H1 (cell line): ENCODE measurements around the gene ATG5. TPM values are rescaled to one million over a fixed set of nuclear protein-coding genes. Genes with fewer than 3 reads are reported as not detected.

Source experiments
- CTCF ChIA-PET: fragments of 300-600 bp; sonication (Branson Sonifier 250); formaldehyde crosslinking; loops from one replicate; lab custom pipeline; 2021; ENCODE audit not compliant: partially characterized antibody; lab: Charles Lee
- POLR2A ChIA-PET: fragments of 300-600 bp; sonication (Branson Sonifier 250); formaldehyde crosslinking; loops from one replicate; lab custom pipeline; 2021; ENCODE audit warnings: inconsistent platforms; ENCODE audit not compliant: partially characterized antibody; lab: Charles Lee
- DNase-seq, 2 experiments: peaks; one replicate each; pipeline versions ENCODE4 v3.0.0 to v3.0.0-alpha.2; 2010 to 2022; ENCODE audit warnings: low spot score in 2 of 2, low read depth in 1 of 2, mixed read lengths in 1 of 2
- FAIRE-seq: peaks from 2 replicates; lab custom pipeline; 2011; peaks lifted over from hg19 to GRCh38; lab: Jason Lieb, UNC
- H2AFZ ChIP-seq: 2 replicates; pipeline ENCODE4 v1.8.1; 2012; ENCODE audit warnings: low read length, inconsistent platforms
- H2AK5ac ChIP-seq: 2 replicates; pipeline ENCODE4 v1.6.1; 2013; ENCODE audit warnings: low read depth, low read length
- H2BK120ac ChIP-seq: replicated peaks from 2 replicates; pipeline ENCODE3; 2013; ENCODE audit warnings: low read depth, low read length, inconsistent platforms
- H2BK12ac ChIP-seq: 2 replicates; pipeline ENCODE4 v1.6.1; 2013; ENCODE audit warnings: low read depth, low read length
- H2BK15ac ChIP-seq: 2 replicates; pipeline ENCODE4 v1.6.1; 2013; ENCODE audit warnings: low read length
- H2BK20ac ChIP-seq: 2 replicates; pipeline ENCODE4 v1.6.1; 2013; ENCODE audit warnings: low read length
- H2BK5ac ChIP-seq: 2 replicates; pipeline ENCODE4 v1.6.1; 2013; ENCODE audit warnings: low read depth, low read length
- H3K14ac ChIP-seq: 2 replicates; pipeline ENCODE4 v1.6.1; 2013; ENCODE audit warnings: inconsistent platforms; ENCODE audit not compliant: insufficient read length
- H3K18ac ChIP-seq: 2 replicates; pipeline ENCODE4 v1.6.1; 2013; ENCODE audit warnings: low read length; ENCODE audit errors: extremely low read depth
- H3K23ac ChIP-seq: 2 replicates; pipeline ENCODE4 v1.6.1; 2013; ENCODE audit warnings: inconsistent platforms; ENCODE audit not compliant: insufficient read length
- H3K23me2 ChIP-seq: 2 replicates; pipeline ENCODE4 v1.6.1; 2013; ENCODE audit warnings: low read depth, low read length
- H3K27ac ChIP-seq: 2 replicates; pipeline ENCODE4 v1.6.1; 2011; ENCODE audit warnings: low read depth, low read length, inconsistent platforms
- H3K27me3 ChIP-seq, 4 experiments: replicated peaks in 1 of 4; 1 replicate in 1 of 4; 2 replicates in 3 of 4; pipeline versions ENCODE4 v1.6.1 to v1.8.1; 2011 to 2013; ENCODE audit warnings: low read length in 3 of 4, mild to moderate bottlenecking in 3 of 4, inconsistent platforms in 2 of 4, mixed read lengths in 2 of 4, moderate library complexity in 1 of 4; ENCODE audit not compliant: control insufficient read depth in 3 of 4, insufficient read depth in 3 of 4; ENCODE audit errors: extremely low read depth in 1 of 4
- H3K36me3 ChIP-seq, 4 experiments: 2 replicates each; pipeline versions ENCODE4 v1.6.1 to v1.8.1; 2011 to 2013; ENCODE audit warnings: mild to moderate bottlenecking in 4 of 4, low read length in 3 of 4, moderate library complexity in 2 of 4, control low read depth in 1 of 4, inconsistent platforms in 1 of 4; ENCODE audit not compliant: insufficient read depth in 4 of 4, control insufficient read depth in 2 of 4
- H3K4ac ChIP-seq: replicated peaks from 2 replicates; pipeline ENCODE3; 2013; ENCODE audit warnings: low read length, low read depth, mixed read lengths, inconsistent platforms; ENCODE audit not compliant: insufficient read length
- H3K4me1 ChIP-seq, 4 experiments: replicated peaks in 1 of 4; 1 replicate in 1 of 4; 2 replicates in 3 of 4; pipeline versions ENCODE4 v1.6.1 to v1.8.1; 2011 to 2013; ENCODE audit warnings: low read length in 3 of 4, inconsistent platforms in 2 of 4, mixed read lengths in 1 of 4; ENCODE audit not compliant: insufficient read depth in 4 of 4, control insufficient read depth in 3 of 4
- H3K4me2 ChIP-seq, 2 experiments: 2 replicates each; pipeline versions ENCODE4 v1.6.1 to v1.8.1; 2011 to 2013; ENCODE audit warnings: low read depth in 2 of 2, low read length in 2 of 2, control low read depth in 1 of 2, inconsistent platforms in 1 of 2, mild to moderate bottlenecking in 1 of 2; ENCODE audit not compliant: insufficient read depth in 1 of 2
- H3K4me3 ChIP-seq, 4 experiments: fragments of 200-600, 300-600 bp in 1 of 4; sonication (generic), shearing (Covaris generic), sonication (Bioruptor Twin) in 1 of 4; 2 replicates each; pipeline versions ENCODE4 v1.5.1 to v1.8.1; 2011 to 2016; ENCODE audit warnings: low read length in 4 of 4, low read depth in 3 of 4, control low read depth in 2 of 4, inconsistent platforms in 2 of 4, mild to moderate bottlenecking in 2 of 4, mixed read lengths in 1 of 4, moderate library complexity in 1 of 4; ENCODE audit not compliant: insufficient read depth in 2 of 4; ENCODE audit errors: extremely low read depth in 1 of 4
- H3K56ac ChIP-seq: replicated peaks from 2 replicates; pipeline ENCODE3; 2013; ENCODE audit warnings: low read depth, mild to moderate bottlenecking, mixed read lengths, low read length, inconsistent platforms; ENCODE audit not compliant: insufficient read length
- H3K79me1 ChIP-seq: 2 replicates; pipeline ENCODE4 v1.6.1; 2013; ENCODE audit warnings: low read depth, low read length, control low read depth
- H3K79me2 ChIP-seq, 2 experiments: 2 replicates each; pipeline versions ENCODE4 v1.6.1 to v1.8.1; 2012 to 2013; ENCODE audit warnings: low read length in 2 of 2, mild to moderate bottlenecking in 2 of 2, inconsistent platforms in 1 of 2; ENCODE audit not compliant: insufficient read depth in 2 of 2, control insufficient read depth in 1 of 2
- H3K9ac ChIP-seq, 4 experiments: replicated peaks in 1 of 4; 1 replicate in 1 of 4; 2 replicates in 3 of 4; pipeline versions ENCODE4 v1.6.1 to v1.8.1; 2011 to 2013; ENCODE audit warnings: low read depth in 3 of 4, low read length in 3 of 4, control low read depth in 2 of 4, mild to moderate bottlenecking in 2 of 4, moderate library complexity in 2 of 4, inconsistent platforms in 1 of 4; ENCODE audit errors: extremely low read depth in 1 of 4
- H3K9me3 ChIP-seq, 2 experiments: 2 replicates each; pipeline versions ENCODE4 v1.6.1 to v1.8.1; 2012 to 2013; ENCODE audit warnings: mild to moderate bottlenecking in 2 of 2, moderate library complexity in 2 of 2, control low read depth in 1 of 2, inconsistent platforms in 1 of 2, low read depth in 1 of 2, low read length in 1 of 2, mixed read lengths in 1 of 2; ENCODE audit not compliant: insufficient read depth in 2 of 2
- H4K20me1 ChIP-seq, 2 experiments: replicated peaks in 1 of 2; 2 replicates each; pipeline versions ENCODE3 to v1.8.1; 2011 to 2013; ENCODE audit warnings: inconsistent platforms in 2 of 2, low read length in 2 of 2, mild to moderate bottlenecking in 1 of 2; ENCODE audit not compliant: insufficient read depth in 2 of 2, control insufficient read depth in 1 of 2
- H4K5ac ChIP-seq: 2 replicates; pipeline ENCODE4 v1.6.1; 2013; ENCODE audit warnings: low read length, low read depth, mixed read lengths, inconsistent platforms; ENCODE audit not compliant: insufficient read length
- H4K8ac ChIP-seq: 2 replicates; pipeline ENCODE4 v1.8.0; 2013; ENCODE audit warnings: mild to moderate bottlenecking, moderate library complexity, low read length, inconsistent platforms; ENCODE audit not compliant: insufficient read depth; ENCODE audit errors: extremely low read depth
- H4K91ac ChIP-seq: replicated peaks from 2 replicates; pipeline ENCODE3; 2013; ENCODE audit warnings: low read length, mixed read lengths, inconsistent platforms; ENCODE audit not compliant: insufficient read length
- ASH2L ChIP-seq: fragments of 200-600, 300-600 bp; sonication (generic); IDR thresholded peaks from one replicate; pipeline ENCODE4 v1.7.1; 2017; ENCODE audit warnings: low read length
- BRCA1 ChIP-seq: IDR thresholded peaks from 2 replicates; pipeline ENCODE4 v1.6.1; 2012; ENCODE audit warnings: low read depth, low read length, improper control_type of control experiment
- EGR1 ChIP-seq: IDR thresholded peaks from 2 replicates; pipeline ENCODE4 v1.6.1; 2011; ENCODE audit warnings: low read depth, low read length, borderline replicate concordance
- FOSL1 ChIP-seq: IDR thresholded peaks from 2 replicates; pipeline ENCODE4 v1.6.1; 2011; ENCODE audit warnings: mild to moderate bottlenecking, low read depth, low read length, moderate library complexity; ENCODE audit not compliant: insufficient read depth
- HDAC6 ChIP-seq: IDR thresholded peaks from one replicate; pipeline ENCODE4 v1.7.1; 2012; ENCODE audit warnings: low read depth, mild to moderate bottlenecking, inconsistent platforms, low read length, moderate library complexity
- MAFK ChIP-seq: IDR thresholded peaks from 2 replicates; pipeline ENCODE4 v1.6.1; 2012; ENCODE audit warnings: low read depth, mild to moderate bottlenecking, improper control_type of control experiment, low read length
- PHF8 ChIP-seq: fragments of 200-600 bp; sonication (generic); conservative IDR thresholded peaks from 2 replicates; pipeline ENCODE4 v1.7.1; 2012; ENCODE audit warnings: low read depth, mild to moderate bottlenecking, inconsistent platforms, low read length, moderate library complexity
- RFX5 ChIP-seq: IDR thresholded peaks from 2 replicates; pipeline ENCODE4 v1.6.1; 2011; ENCODE audit warnings: low read depth, low read length, improper control_type of control experiment, borderline replicate concordance
- SAP30 ChIP-seq: fragments of 300-600 bp; sonication (generic); IDR thresholded peaks from 2 replicates; pipeline ENCODE4 v1.7.1; 2012; ENCODE audit warnings: low read length, moderate library complexity, mild to moderate bottlenecking, inconsistent platforms; ENCODE audit not compliant: insufficient read depth, insufficient replicate concordance
- SIN3A ChIP-seq, 2 experiments: IDR thresholded peaks in 1 of 2; conservative IDR thresholded peaks in 1 of 2; 2 replicates each; pipeline ENCODE4 v1.6.1; 2011 to 2012; ENCODE audit warnings: low read length in 2 of 2, improper control_type of control experiment in 1 of 2, low read depth in 1 of 2, mild to moderate bottlenecking in 1 of 2
- SUZ12 ChIP-seq: fragments of 200-600 bp; sonication (generic); IDR thresholded peaks from 2 replicates; pipeline ENCODE4 v1.6.1; 2012; ENCODE audit warnings: mild to moderate bottlenecking, inconsistent platforms, low read length, moderate library complexity, mixed read lengths
- TBP ChIP-seq: IDR thresholded peaks from 2 replicates; pipeline ENCODE4 v1.6.1; 2011; ENCODE audit warnings: low read depth, low read length, improper control_type of control experiment
- WGBS, 2 experiments: shearing (Covaris generic) in 1 of 2; methylation state at CpG; one replicate each; pipeline versions ENCODE4 v1.1.6 to v1.1.7; 2013 to 2015; ENCODE audit warnings: low lambda C conversion rate in 2 of 2, mixed read lengths in 2 of 2, inconsistent platforms in 1 of 2, low coverage in 1 of 2, missing lambda C conversion rate in 1 of 2; ENCODE audit not compliant: insufficient replicate concordance in 2 of 2, insufficient coverage in 1 of 2, insufficient read length in 1 of 2; ENCODE audit errors: extremely low coverage in 1 of 2, missing lambda C conversion rate in 1 of 2; 5-methylcytosine and 5-hydroxymethylcytosine counted together
- polyA plus RNA-seq, 7 experiments: library from polyadenylated mRNA; depleted of rRNA in 3 of 7; stranded (reverse) in 5 of 7; unstranded in 2 of 7; fragments of >200 nt in 5 of 7; fragments of 200-250 nt in 2 of 7; gene quantifications; 1 replicate in 5 of 7; 2 replicates in 1 of 7; 4 replicates in 1 of 7; pipeline versions ENCODE4 v1.2.1 to v1.2.3, GENCODE V29; 2011 to 2013; ENCODE audit warnings: missing spikeins in 2 of 7, mixed read lengths in 2 of 7
- total RNA-seq: library from RNA; stranded (reverse); fragmentation: NEBNext Ultra II Directional; extraction: Animal tissue kit (Norgen Biotek cat#: 25700); gene quantifications from 2 replicates; pipeline ENCODE4 v1.2.1, GENCODE V29; 2021
- TF ChIP-seq, protein P1 (sequence below): IDR thresholded peaks from 2 replicates; pipeline ENCODE4 v1.6.1; 2012; ENCODE audit warnings: inconsistent platforms

ATG5 gene
- total and polyA plus RNA-seq, 2 of the 8 experiments (the other 6 are each of a cell fraction or from before 2014, with no cell fraction given): 18.2 to 39.0 TPM

DNA sequence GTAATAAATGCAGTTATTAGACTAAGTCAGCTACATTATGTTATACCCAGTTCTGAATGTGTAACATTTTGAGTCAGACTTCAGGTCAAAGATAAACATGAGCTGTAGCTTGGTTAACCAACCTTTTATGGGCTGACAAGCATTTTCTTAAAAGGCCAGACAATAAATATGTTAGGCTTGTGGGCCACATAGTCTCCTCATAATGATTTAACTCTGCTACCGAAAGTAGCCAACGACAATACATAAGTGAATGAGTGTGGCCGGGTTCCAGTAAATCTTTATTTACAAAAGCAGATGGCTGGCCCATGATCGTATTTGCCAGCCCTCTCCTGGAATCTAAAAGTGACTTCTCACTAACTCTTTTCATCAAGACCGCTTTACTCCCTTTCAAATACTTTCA is 49.9 kb downstream of the ATG5 start:
- H2AFZ ChIP-seq: no peak overlapping the region
- H2BK120ac ChIP-seq: no peak overlapping the region
- H3K36me3 ChIP-seq: peaks cover 0 to 11% (median 6%) of the 10 kb centered on the region in 4 experiments; a peak in 4 of 8 replicates
- H4K5ac ChIP-seq: no peak overlapping the region
- POLR2A ChIA-PET: interaction anchor here (1.1 kb wide), 1 partner anchor 21 kb away, joined by 4 read pairs; no protein-coding TSS in a partner anchor
- CTCF ChIA-PET: interaction anchor here (3.3 kb wide), 1 partner anchor 19 kb away, joined by 9 read pairs; no protein-coding TSS in a partner anchor
- H3K4me1 ChIP-seq: 0 out of 7 replicates have a peak, but pooled peaks cover 0 to 3% (median 0%) of the 10 kb centered on the region in 4 experiments
- no peak overlapping the region for H3K4me2 ChIP-seq
- no peak overlapping the region for H3K9ac ChIP-seq
- no peak overlapping the region for H2BK5ac ChIP-seq
- H3K23me2 ChIP-seq: no peaks in the 10 kb centered on the region; the same call in 1 of the 2 replicates
- no peak overlapping the region for H3K4me3 ChIP-seq
- H3K27ac ChIP-seq: no peak overlapping the region
- H4K91ac ChIP-seq: no peak overlapping the region
- no peak overlapping the region for H3K14ac ChIP-seq
- FAIRE-seq (no peak), DNase-seq (no peak)
- 90% methylated on average over 5 of the region's 5 CpGs; no CpG with 5 or more reads in 1 of the 2 experiments for WGBS, 2 experiments
- no peak overlapping the region for H2BK15ac ChIP-seq
- no peak overlapping the region for H2BK20ac ChIP-seq
- H4K8ac ChIP-seq: no peak overlapping the region
- no peaks in the 10 kb centered on the region for H3K9me3 ChIP-seq
- no peak overlapping the region for H2BK12ac ChIP-seq
- H2AK5ac ChIP-seq: no peak overlapping the region
- H3K79me1 ChIP-seq: no peaks in the 10 kb centered on the region; the same call in 1 of the 2 replicates
- peaks cover 3 to 37% of the 10 kb centered on the region in 2 experiments; a peak in 3 of 4 replicates for H3K79me2 ChIP-seq
- no peak overlapping the region for H3K4ac ChIP-seq
- H3K27me3 ChIP-seq: no peaks in the 10 kb centered on the region
- no peak overlapping the region for H3K56ac ChIP-seq
- peaks cover 2% of the 10 kb centered on the region in 2 experiments for H4K20me1 ChIP-seq
- no peak overlapping the region for H3K23ac ChIP-seq
- no peak overlapping the region for H3K18ac ChIP-seq
- TF ChIP-seq HDAC6 (no peak), SIN3A (conservative IDR thresholded peaks at IDR 0.05 in 1 of 2, IDR thresholded peaks at IDR 0.05 in 1 of 2; ENCODE audit: low read depth in 1 of 2, low read length in 2 of 2) (no peak), SUZ12 (no peak), MAFK (no peak), PHF8 (no peak), ASH2L (no peak), TBP (no peak), RFX5 (no peak), SAP30 (no peak), EGR1 (no peak), BRCA1 (no peak), FOSL1 (no peak)
- TF ChIP-seq, protein P1, sequence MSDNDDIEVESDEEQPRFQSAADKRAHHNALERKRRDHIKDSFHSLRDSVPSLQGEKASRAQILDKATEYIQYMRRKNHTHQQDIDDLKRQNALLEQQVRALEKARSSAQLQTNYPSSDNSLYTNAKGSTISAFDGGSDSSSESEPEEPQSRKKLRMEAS: no peak
